Adrenal gland (tissue), 12 donors: ENCODE data around the gene MED12. TPM values are rescaled to one million over a fixed set of nuclear protein-coding genes. Genes with fewer than 3 reads are reported as not detected.

ENCODE experiments used
- DNase-seq, 7 donors: peaks; one replicate each; pipeline ENCODE4 v3.0.0-alpha.2; 2019 to 2020
- H3K27ac ChIP-seq, 5 donors: fragments of 200-600 bp; sonication (generic) in 4 of 5; 1 replicate in 3 of 5; 2 replicates in 2 of 5; pipeline versions ENCODE4 v1.5.1 to v1.8.0; 2016 to 2020; ENCODE audit warnings: mild to moderate bottlenecking in 1 of 5
- H3K27me3 ChIP-seq: fragments of 200-600 bp; 2 replicates; pipeline ENCODE4 v1.8.0; 2021
- H3K36me3 ChIP-seq, 2 donors: fragments of 200-600 bp; replicated peaks in 1 of 2; 1 replicate in 1 of 2; 2 replicates in 1 of 2; pipeline versions ENCODE4 v1.5.1 to v1.8.0; 2018 to 2022
- H3K4me1 ChIP-seq, 2 donors: fragments of 200-600 bp; replicated peaks in 1 of 2; 1 replicate in 1 of 2; 2 replicates in 1 of 2; pipeline versions ENCODE4 v1.5.1 to v1.8.0; 2018 to 2021
- H3K4me3 ChIP-seq, 4 donors: fragments of 200-600 bp; sonication (generic) in 3 of 4; one replicate each; pipeline ENCODE4 v1.5.1; 2016 to 2018
- H3K9me3 ChIP-seq, 3 donors: fragments of 200-600 bp; sonication (generic) in 1 of 3; replicated peaks in 1 of 3; 1 replicate in 2 of 3; 2 replicates in 1 of 3; pipeline versions ENCODE4 v1.5.1 to v1.8.0; 2016 to 2021
- POLR2A ChIP-seq, 2 donors: fragments of 450-650 bp; IDR thresholded peaks; one replicate each; pipeline ENCODE4 v1.6.1; 2017; ENCODE audit warnings: antibody characterized with exemption in 2 of 2, mild to moderate bottlenecking in 2 of 2, moderate library complexity in 1 of 2
- WGBS, 4 donors: extraction: QIAGEN DNeasy Blood & Tissue Kit in 2 of 4; methylation state at CpG; one replicate each; pipeline versions ENCODE4 v1.1.5 to v1.1.7; 2013 to 2017; 5-methylcytosine and 5-hydroxymethylcytosine counted together
- intact Hi-C, 2 donors: fragments of 100-400 bp; cut with DNase I; formaldehyde crosslinking; loops; one replicate each; pipeline versions ENCODE4 v1.14.1 to v1.15.0; 2022 to 2023
- polyA plus RNA-seq, 3 donors: library from polyadenylated mRNA; stranded (reverse); fragments of 200-250 nt in 2 of 3; fragments of 350-450 nt in 1 of 3; fragmentation: Illumina TruSeq in 1 of 3; extraction: RNeasy Lipid Tissue Mini Kit (QIAGEN cat#74804) in 1 of 3; gene quantifications; one replicate each; pipeline ENCODE4 v1.2.3, GENCODE V29; 2013 to 2014
- total RNA-seq, 9 donors: library from RNA; depleted of rRNA in 4 of 9; stranded (reverse); fragments of >200 nt in 4 of 9; fragments of 120-200 nt in 1 of 9; fragmentation: NEBNext Ultra II Directional in 1 of 9; extraction: Animal tissue kit (Norgen Biotek cat#: 25700) in 1 of 9; gene quantifications; one replicate each; pipeline versions ENCODE4 v1.1.0 to v1.2.4, GENCODE V29; 2013 to 2023
- TF ChIP-seq, protein P1 (sequence below), 6 experiments: fragments of 450-650 bp in 4 of 6; fragments of 200-600 bp in 2 of 6; sonication (generic) in 1 of 6; IDR thresholded peaks; 1 replicate in 5 of 6; 2 replicates in 1 of 6; pipeline versions ENCODE4 v1.5.1 to v1.8.0; 2016 to 2021; ENCODE audit warnings: antibody characterized with exemption in 6 of 6, mild to moderate bottlenecking in 2 of 6, moderate library complexity in 1 of 6
- donor health status: healthy with polysubstance abuse.
- donor health status: Bipolar disorder and iron deficiency.
- donor health status: DM: yes; HTN: yes; CAD: no.
- donor health status: DM: no; HTN: no; CAD: no.
- donor health status: DM: no; HTN: no; CAD: no.
- donor health status: DM: yes; HTN: yes; CAD: no.

Gene MED12
- total and polyA plus RNA-seq, 12 donors, result 34.0 to 107 (median 78.4) TPM

DNA sequence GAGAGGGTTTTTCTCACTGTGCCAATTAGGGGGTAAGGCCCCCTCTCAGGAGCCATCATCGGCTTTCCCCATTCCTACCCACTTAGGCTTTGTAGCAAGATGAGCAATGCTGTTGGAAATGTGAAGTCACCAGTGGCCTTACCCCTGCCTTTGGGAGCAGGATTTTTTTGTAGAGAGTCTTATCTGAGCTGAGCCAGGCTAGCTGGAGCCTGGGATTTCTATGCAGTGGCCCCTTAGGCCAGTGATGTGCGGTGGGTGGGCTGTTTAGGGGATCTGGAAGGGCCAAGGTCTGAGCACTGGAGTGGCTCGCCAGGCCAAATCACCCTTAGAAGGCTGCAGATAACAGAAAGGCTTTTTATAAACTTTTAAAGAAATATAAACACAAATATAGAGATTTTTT lies 16.1 kb upstream of the MED12 start:
- DNase-seq, result no peak
- H3K27ac ChIP-seq, result no peak overlapping the region
- intact Hi-C loops, result no loop called here
- H3K9me3 ChIP-seq, result no peaks in the 10 kb centered on the region
- no peaks in the 10 kb centered on the region for H3K36me3 ChIP-seq
- no peak for TF ChIP-seq POLR2A (IDR thresholded peaks at IDR 0.05)
- TF ChIP-seq, protein P1, sequence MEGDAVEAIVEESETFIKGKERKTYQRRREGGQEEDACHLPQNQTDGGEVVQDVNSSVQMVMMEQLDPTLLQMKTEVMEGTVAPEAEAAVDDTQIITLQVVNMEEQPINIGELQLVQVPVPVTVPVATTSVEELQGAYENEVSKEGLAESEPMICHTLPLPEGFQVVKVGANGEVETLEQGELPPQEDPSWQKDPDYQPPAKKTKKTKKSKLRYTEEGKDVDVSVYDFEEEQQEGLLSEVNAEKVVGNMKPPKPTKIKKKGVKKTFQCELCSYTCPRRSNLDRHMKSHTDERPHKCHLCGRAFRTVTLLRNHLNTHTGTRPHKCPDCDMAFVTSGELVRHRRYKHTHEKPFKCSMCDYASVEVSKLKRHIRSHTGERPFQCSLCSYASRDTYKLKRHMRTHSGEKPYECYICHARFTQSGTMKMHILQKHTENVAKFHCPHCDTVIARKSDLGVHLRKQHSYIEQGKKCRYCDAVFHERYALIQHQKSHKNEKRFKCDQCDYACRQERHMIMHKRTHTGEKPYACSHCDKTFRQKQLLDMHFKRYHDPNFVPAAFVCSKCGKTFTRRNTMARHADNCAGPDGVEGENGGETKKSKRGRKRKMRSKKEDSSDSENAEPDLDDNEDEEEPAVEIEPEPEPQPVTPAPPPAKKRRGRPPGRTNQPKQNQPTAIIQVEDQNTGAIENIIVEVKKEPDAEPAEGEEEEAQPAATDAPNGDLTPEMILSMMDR (IDR thresholded peaks at IDR 0.05), result no peak
- H3K4me1 ChIP-seq, result peaks cover 0 to 18% of the 10 kb centered on the region in 2 donors
- no peaks in the 10 kb centered on the region for H3K27me3 ChIP-seq
- H3K4me3 ChIP-seq, result no peak overlapping the region
- 37 to 63% (median 50%) methylated on average over 2 to 3 of the region's 3 CpGs for WGBS, 4 donors

DNA sequence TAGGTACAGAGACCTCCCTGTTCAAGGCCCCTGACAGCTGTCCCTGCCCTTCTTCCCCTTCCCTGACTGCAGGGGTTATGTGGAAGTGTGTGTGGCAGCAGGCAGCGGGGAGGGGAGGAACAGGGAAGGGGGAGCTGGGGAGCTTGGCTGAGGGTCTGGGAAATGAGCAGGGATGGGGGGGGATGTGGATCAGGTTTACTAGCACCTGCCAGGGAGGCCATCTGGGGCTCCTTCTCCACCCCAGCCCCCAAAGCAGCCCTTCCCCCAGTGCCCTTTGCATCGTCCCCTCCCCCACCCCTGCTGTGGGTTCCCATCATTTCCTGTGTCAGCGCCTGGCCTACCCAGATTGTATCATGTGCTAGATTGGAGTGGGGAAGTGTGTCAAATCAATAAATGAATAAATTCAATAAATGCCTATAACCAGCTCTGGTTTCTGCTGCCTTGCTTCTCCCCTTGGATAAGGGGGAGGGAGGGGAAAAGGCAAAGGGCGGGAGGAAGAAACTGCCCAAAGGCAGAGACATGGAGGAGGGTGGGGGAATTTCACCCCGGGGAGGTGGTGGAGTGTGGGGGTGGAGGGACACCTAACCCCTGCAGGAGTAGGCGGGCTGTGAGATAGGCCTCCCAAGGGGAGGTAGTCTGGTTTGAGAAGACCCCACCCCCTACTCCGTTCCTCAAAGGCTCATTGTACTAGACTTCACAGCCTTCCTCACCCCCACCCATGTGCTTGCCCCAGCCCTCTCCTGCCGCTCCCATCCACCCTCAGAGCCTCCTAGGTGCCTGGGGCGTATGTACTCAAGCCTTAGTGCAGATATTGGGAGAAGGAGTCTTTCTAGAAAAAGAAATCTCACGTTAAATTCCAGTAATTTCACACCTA lies 15.0 kb upstream of the MED12 start:
- 32 to 47% (median 38%) methylated on average over 6 to 10 of the region's 10 CpGs for WGBS, 4 donors
- Histone ChIP-seq H3K27me3 (no peaks in the 10 kb centered on the region), H3K4me1 (peaks cover 0 to 10% of the 10 kb centered on the region in 2 donors), H3K27ac (peak overlapping the region in 2 of 5 donors; percentile 41 to 65), H3K9me3 (no peaks in the 10 kb centered on the region), H3K4me3 (no peak overlapping the region), H3K36me3 (no peaks in the 10 kb centered on the region)
- TF ChIP-seq, protein P1 (IDR thresholded peaks at IDR 0.05), result no peak
- TF ChIP-seq POLR2A (IDR thresholded peaks at IDR 0.05), result no peak
- intact Hi-C loops, result no loop called here
- DNase-seq, result peak in 3 of 7 donors; percentile 15 to 24 (median 23)

DNA sequence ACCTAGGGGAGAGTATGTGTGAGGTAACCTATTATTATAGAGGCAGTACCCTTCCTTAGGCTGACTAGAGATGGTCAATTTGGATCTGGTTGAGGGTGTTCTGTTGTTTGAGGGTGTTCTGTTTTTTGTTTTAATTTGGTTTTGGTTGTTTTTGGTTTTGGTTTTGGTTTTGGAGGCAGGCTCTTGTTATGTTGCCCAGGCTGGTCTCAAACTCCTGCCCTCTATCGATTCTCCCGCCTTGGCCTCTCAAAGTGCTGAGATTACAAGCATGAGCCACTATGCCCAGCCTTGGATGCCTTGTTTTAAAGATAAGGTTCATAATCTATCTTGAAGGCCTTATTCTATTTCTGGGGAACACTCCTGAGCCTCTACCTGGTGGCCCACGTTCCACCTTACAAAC lies 12.8 kb upstream of the MED12 start:
- intact Hi-C loops, result no loop called here
- no peaks in the 10 kb centered on the region for H3K27me3 ChIP-seq
- TF ChIP-seq, protein P1 (IDR thresholded peaks at IDR 0.05), result no peak
- no peak for TF ChIP-seq POLR2A (IDR thresholded peaks at IDR 0.05)
- H3K4me3 ChIP-seq, result no peak overlapping the region
- DNase-seq, result no peak
- no peaks in the 10 kb centered on the region for H3K9me3 ChIP-seq
- WGBS, 4 donors, result 68 to 100% (median 87%) methylated on average over 2 to 3 of the region's 3 CpGs
- no peak overlapping the region for H3K27ac ChIP-seq
- H3K36me3 ChIP-seq, result no peaks in the 10 kb centered on the region
- peaks cover 0 to 8% of the 10 kb centered on the region in 2 donors for H3K4me1 ChIP-seq

DNA sequence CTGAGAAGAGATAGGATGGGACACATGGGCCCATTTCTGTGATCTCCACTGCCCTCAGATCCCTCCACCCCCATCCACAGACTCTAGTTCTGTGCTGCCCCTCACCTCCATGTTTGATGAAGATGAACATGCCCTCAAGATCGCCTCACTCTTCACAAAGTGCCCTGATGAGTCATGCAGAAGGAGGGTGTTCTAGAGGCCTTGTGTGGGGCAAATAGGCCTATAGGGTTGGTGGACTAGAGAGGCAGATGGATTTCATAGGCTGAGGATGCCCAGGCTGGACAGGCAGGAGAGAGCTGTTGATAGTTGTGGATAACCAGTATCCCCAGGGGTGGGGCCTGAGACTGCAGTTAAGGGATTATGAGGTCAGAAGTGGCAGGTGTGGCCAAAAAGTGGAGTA lies 12.0 kb upstream of the MED12 start, which contains the start of gene CXorf65:
Gene CXorf65, minus strand, starts transcription at position 314 of the 400 bp plus-strand sequence. Its CDS starts 184 bp downstream, at position 130.
- intact Hi-C loops, result no loop called here

More for the DNA sequence above, 12.0 kb upstream of the MED12 start, which contains the start of gene CXorf65:
- TF ChIP-seq POLR2A (IDR thresholded peaks at IDR 0.05), result no peak
- TF ChIP-seq, protein P1 (IDR thresholded peaks at IDR 0.05), result no peak
- Histone ChIP-seq H3K27ac (no peak within 1 kb of the TSS), H3K27me3 (no peaks in the 10 kb centered on the region), H3K4me1 (peaks cover 0 to 8% of the 10 kb centered on the region in 2 donors), H3K4me3 (no peak within 1 kb of the TSS), H3K36me3 (no peaks in the 10 kb centered on the region), H3K9me3 (no peaks in the 10 kb centered on the region)
- 63 to 90% (median 79%) methylated on average over 1 of the region's 1 CpG for WGBS, 4 donors
- DNase-seq, result no peak
